ENCODE results near the gene SENP5.
A peak's percentile ranks its signal among the peaks of the same experiment; 100 is the strongest.

SENP5 gene

GRCh38 chr3:196969660-196970546 lies 102.2 kb downstream of the SENP5 start:
- DNase-seq: peak; percentile 60

DNA sequence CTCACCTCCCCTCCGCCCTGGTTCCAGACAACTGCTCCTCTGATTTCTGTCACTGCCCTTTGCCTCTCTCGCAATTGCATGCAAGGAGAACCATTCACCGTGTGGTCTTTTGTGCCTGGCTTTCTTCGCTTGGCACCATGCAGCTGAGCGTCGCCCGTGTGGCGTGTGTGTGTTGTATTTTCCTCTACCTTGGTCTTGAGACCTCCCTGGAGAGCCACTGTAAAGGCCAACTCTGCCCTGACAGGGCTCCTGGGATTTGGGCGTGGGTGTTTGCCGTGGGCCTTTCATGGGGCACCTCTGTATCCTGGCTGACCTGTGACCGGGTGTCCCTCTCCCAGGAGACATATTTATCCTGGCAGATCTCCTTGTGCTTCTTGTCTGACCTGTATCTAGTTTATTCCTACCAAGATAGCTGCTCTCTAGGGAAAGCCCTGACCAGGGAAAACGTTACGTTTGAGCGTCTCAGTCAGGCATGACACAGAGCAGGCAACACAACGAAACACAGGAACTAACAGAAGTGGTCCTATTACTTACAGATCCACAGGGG lies 102.9 kb downstream of the SENP5 start:
- no peak for DNase-seq

DNA sequence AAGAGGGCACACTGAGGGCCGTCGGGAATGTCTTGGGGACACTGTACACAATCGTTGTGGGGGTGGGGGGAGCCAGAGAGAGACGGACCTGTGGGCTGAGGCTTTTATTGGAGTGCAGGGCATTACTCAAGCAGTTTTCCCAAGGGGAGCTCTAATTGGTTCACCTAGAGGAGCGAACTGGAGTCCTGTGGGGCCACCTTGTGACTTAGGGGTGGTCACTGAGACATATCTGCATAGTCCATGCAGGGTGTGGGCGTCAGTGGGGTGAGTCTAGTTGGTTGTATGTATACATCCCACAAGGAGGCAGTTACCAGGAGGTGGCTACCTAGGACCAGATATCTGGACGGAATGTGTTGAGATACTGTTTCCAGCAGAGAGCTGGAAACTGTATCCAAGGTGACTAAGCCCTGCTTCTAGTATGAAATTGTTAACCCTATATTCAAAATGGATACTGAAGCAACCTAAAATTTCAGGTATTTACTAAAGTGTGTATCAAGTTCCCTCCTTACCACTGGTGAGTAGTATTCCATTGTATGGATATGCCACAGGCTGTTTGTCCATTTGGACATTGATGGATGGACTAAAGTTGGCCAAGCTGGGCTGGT lies 103.5 kb downstream of the SENP5 start:
- DNase-seq: no peak

DNA sequence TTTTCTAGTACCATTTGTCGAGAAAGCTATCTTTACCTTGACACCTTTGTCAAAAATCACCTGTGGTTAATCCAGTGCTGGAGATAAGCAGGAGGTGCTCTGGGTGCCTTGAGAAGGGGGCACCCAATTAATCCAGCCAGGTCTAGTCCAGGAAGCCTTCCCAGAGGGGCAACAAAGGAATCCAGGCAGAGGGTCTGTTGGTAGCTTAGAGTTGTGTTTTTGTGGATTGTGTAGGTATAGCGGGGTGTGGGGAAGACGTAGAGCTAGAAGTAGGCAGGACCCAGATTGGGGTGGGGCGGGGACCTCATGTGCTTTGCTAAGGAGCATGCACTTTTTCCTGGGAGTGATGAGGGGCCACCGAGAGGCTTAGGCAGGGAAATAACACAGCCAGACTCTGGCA lies 106.9 kb downstream of the SENP5 start:
- DNase-seq: no peak

DNA sequence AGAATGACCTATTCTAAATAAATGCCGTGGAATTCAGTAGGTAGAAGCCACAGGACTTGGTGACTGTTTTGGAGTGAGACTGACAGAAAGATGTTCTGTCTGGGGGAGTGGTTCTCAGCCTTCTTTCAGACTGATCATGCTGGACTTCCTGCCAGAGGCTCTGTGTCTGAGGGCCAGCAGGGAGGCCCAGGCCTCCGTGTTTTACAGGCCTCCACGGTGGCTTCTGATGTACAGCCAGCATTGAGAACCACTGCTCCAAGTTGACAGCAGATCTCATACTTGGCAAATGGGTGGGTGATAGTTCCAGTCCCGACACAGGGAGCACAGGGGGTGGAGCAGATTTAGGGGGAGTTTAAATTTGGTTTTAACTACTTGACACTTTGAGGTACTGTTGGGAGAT lies 107.6 kb downstream of the SENP5 start:
- no peak for DNase-seq

DNA sequence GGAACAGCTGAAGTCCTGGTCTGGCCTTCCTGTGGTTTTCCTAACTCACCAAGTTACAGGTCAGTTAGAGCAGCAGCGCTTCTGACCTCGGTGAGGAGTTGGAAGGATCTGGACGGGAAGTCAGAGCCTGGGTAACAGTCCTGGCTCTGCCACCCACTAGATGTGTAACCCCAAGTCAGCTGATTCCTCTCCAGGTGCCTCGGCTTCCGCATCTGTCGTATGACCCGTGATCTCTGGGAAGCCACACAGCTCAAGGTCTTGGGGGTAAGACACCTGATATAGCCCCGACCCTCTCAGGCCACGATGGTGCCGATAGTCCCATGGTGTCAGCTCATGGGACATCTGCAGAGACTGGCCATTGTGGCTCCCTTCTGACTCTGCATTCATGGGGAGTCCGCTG lies 109.2 kb downstream of the SENP5 start:
- DNase-seq: no peak

DNA sequence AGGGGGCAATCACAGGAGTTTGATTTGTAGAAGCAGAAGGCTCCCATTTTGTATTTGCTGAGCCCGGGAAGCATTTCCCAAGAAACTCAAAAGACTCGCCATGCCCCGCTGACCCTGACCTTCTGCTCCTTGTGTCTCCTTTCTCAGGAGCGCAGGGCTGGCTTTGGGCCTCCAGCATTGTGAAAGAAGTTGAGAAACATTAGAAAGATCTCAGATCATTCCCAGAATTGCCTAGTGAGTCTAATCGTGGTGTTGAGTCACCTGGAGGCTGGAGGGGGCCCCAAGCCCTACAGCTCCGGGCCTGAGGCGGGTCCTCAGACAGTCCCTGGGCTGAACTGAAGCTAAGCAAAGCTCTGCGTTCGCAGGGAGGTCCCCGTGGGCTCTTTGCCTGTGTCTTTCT lies 111.8 kb downstream of the SENP5 start:
- no peak for DNase-seq

DNA sequence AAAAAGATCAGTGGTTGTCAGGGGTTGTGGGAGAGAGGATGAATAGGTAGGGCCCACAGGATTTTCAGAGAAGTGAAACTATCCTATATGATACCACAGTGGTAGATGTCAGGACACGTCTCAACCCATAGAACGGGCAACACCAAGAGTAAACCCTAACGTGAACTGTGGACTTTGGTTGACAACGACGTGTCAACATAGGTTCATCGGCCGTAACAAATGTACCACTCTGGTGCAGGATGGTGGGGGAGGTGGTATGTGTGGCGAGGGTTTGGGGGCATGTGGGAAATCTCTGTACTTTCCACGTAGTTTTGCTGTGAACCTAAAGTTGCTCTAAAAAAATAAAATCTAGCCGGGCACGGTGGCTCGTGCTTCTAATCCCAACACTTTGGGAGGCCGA lies 113.9 kb downstream of the SENP5 start:
- DNase-seq: no peak

DNA sequence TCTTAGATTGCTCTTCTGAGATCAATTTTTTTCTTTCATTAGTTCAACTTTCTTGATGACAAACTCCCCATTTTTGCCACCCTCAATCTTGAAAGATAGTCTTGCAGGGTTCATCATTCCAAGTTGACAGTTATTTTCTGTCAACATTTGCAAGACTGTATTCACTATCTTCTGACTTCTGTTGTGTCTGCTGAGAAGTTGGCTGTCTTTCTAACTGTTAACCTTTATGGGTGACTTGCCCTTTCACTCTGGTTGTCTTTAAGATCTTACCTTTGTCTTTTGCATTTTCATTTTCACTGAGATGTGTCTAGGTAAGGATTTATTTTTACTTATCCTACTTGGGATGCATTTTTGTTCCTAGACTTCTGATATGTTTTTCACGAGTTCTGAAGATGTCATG lies 115.5 kb downstream of the SENP5 start:
- DNase-seq: no peak
